Measurements from ENCODE around the gene COA8. TPM values are rescaled to one million over a fixed set of nuclear protein-coding genes. Genes with fewer than 3 reads are reported as not detected.

Gene COA8
- 37.5 to 63.1 TPM (median 53.8 TPM) in 5 replicates for total RNA-seq (2022; extraction: Qiagen RNA extraction; ENCODE audit: low read depth)

GRCh38 chr14:103562429-103563225, at the start of gene COA8, which contains the start of gene BAG5:
TSS of gene COA8 (plus strand) at chr14:103562960. CDS start at chr14:103563002, 42 bp downstream.
TSS of gene BAG5 (minus strand) at chr14:103562657. CDS start at chr14:103561164, 1,493 bp downstream.

GRCh38 chr14:103522649-103523574, 39.8 kb upstream of the COA8 start, which contains the start of gene CKB:
TSS of gene CKB (minus strand) at chr14:103522830. CDS start at chr14:103522493, 337 bp downstream.

GRCh38 chr14:103528587-103529382, 34.0 kb upstream of the COA8 start, which contains the start of gene TRMT61A:
TSS of gene TRMT61A (plus strand) at chr14:103529196. CDS start at chr14:103529979, 783 bp downstream.

GRCh38 chr14:103628684-103629502, 66.1 kb downstream of the COA8 start, which contains the start of gene KLC1:
TSS of gene KLC1 (plus strand) at chr14:103629211. CDS start at chr14:103654565, 25,354 bp downstream.

Other genes starting within 250 kb of the COA8 start
- gene EIF5, start 228.7 kb upstream of the COA8 start, total RNA-seq (2022; extraction: Qiagen RNA extraction; ENCODE audit: low read depth) = 213 to 282 TPM (median 252 TPM) in 5 replicates
- gene MARK3, start 177.5 kb upstream of the COA8 start, total RNA-seq (2022; extraction: Qiagen RNA extraction; ENCODE audit: low read depth) = 53.2 to 60.0 TPM (median 53.6 TPM) in 5 replicates
- gene CKB, start 40.1 kb upstream of the COA8 start, total RNA-seq (2022; extraction: Qiagen RNA extraction; ENCODE audit: low read depth) = 116 to 147 TPM (median 130 TPM) in 5 replicates
- gene TRMT61A, start 33.8 kb upstream of the COA8 start, total RNA-seq (2022; extraction: Qiagen RNA extraction; ENCODE audit: low read depth) = 18.6 to 29.3 TPM (median 27.3 TPM) in 5 replicates
- 22.3 to 25.3 TPM (median 23.5 TPM) in 5 replicates for gene BAG5, start 303 bp upstream of the COA8 start, total RNA-seq (2022; extraction: Qiagen RNA extraction; ENCODE audit: low read depth)
- 92.5 to 107 TPM (median 106 TPM) in 5 replicates for gene KLC1, start 66.3 kb downstream of the COA8 start, total RNA-seq (2022; extraction: Qiagen RNA extraction; ENCODE audit: low read depth)
- 28.2 to 29.6 TPM (median 29.1 TPM) in 5 replicates for gene XRCC3, start 152.5 kb downstream of the COA8 start, total RNA-seq (2022; extraction: Qiagen RNA extraction; ENCODE audit: low read depth)
- gene ZFYVE21, start 152.8 kb downstream of the COA8 start, total RNA-seq (2022; extraction: Qiagen RNA extraction; ENCODE audit: low read depth) = 35.6 to 44.6 TPM (median 42.4 TPM) in 5 replicates

Data from A549 treated with GW870086 at 1 μM for 4 hours (cell line).